IPS DF 19.7 (cell line): ENCODE measurements around the gene RNF17.
A peak's percentile ranks its signal among the peaks of the same experiment; 100 is the strongest.
"Not testable (repeated sequence)": the region's sequence is repeated elsewhere in the genome, so short reads cannot be mapped to it uniquely, and the experiment has no call there.

Experiments
- DNase-seq: peaks from one replicate; pipeline ENCODE4 v3.0.0-alpha.2; 2013; ENCODE audit warnings: low read depth, low spot score

The RNF17 gene, protein sequence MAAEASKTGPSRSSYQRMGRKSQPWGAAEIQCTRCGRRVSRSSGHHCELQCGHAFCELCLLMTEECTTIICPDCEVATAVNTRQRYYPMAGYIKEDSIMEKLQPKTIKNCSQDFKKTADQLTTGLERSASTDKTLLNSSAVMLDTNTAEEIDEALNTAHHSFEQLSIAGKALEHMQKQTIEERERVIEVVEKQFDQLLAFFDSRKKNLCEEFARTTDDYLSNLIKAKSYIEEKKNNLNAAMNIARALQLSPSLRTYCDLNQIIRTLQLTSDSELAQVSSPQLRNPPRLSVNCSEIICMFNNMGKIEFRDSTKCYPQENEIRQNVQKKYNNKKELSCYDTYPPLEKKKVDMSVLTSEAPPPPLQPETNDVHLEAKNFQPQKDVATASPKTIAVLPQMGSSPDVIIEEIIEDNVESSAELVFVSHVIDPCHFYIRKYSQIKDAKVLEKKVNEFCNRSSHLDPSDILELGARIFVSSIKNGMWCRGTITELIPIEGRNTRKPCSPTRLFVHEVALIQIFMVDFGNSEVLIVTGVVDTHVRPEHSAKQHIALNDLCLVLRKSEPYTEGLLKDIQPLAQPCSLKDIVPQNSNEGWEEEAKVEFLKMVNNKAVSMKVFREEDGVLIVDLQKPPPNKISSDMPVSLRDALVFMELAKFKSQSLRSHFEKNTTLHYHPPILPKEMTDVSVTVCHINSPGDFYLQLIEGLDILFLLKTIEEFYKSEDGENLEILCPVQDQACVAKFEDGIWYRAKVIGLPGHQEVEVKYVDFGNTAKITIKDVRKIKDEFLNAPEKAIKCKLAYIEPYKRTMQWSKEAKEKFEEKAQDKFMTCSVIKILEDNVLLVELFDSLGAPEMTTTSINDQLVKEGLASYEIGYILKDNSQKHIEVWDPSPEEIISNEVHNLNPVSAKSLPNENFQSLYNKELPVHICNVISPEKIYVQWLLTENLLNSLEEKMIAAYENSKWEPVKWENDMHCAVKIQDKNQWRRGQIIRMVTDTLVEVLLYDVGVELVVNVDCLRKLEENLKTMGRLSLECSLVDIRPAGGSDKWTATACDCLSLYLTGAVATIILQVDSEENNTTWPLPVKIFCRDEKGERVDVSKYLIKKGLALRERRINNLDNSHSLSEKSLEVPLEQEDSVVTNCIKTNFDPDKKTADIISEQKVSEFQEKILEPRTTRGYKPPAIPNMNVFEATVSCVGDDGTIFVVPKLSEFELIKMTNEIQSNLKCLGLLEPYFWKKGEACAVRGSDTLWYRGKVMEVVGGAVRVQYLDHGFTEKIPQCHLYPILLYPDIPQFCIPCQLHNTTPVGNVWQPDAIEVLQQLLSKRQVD (N-terminal part only)

GRCh38 chr13:24763596-24764275 is at the start of gene RNF17:
Gene RNF17 (plus strand): TSS chr13:24764169. CDS start chr13:24764204, 35 bp downstream.
- no peak for DNase-seq

GRCh38 chr13:24716011-24716410 is 48.0 kb upstream of the RNF17 start:
- DNase-seq: peak; percentile 79

DNA sequence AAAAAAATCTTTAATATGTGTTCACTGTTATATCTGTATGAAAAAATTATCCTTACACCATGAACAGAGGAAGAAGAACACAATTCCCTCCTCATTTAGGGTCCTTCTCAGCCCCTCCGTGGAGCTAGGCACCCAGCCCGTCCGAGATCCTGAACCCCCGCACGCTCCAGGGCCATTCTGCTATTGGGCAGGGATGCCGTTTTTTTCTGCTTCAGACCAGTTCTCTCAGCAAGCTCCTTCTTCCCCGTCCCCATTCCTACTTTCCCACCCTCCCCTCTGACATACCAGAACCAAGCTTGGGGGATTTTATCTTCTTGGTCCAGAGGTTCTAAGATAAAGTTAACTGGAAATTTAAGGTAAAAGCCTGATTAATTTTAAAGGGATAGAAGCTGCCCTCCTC is 47.5 kb upstream of the RNF17 start:
- no peak for DNase-seq

DNA sequence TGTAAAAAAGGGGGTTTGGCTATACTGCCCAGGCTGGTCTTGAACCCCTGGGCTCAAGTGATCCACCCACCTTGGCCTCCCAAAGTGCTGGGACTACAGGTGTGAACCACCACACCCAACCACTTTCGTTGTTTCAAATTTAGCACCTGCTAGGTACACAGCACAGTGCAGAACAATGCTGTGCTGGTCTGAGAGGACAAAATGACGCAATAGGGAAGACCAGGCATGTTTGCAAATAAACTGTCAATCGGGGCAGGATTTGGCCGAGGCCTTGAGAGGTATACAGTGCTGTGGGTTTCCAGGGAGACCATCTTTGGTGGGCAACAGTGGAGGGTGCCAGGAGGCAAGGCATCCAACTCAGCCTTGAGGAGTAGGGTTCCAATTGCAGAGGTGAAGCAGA is 46.8 kb upstream of the RNF17 start:
- DNase-seq: no peak

DNA sequence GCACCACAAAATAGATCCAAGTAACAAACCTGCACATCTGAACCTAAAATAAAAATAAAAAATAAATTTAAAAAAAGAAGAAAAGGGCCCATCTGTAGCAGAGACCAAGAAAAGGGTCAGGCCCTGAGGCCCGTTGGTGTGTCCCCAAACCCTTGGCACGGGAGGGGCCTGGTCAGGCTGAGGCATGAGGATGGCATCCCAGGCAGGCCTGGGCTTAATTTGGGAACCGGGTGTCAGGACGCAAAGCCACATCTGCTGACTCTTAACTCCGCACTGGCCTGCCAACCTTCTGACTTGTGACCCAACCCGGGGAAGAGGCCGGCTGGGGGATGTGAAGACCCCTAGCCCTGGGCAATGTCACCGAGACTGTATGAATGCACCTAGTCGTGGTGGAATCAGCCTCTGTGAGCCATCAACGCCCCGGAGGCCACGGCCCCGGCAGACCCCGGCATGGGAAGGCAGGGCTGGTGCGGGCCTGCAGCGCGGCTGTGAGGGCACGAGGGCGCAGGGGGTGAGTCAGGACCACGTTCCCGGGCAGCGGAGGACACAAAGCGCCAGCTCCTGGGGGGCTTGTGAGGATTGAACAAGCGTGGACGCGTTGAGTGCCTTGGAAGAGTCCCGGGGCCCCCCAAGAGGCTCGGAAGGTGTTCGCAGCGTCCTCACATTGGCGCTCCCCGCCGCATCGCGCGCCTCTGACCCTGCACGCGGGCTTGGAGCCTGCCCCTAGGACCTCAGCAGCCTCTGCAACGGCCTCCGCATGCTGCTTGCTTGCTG is 45.6 kb upstream of the RNF17 start:
- DNase-seq: no peak

GRCh38 chr13:24719139-24719538 is 44.8 kb upstream of the RNF17 start:
- no peak for DNase-seq

DNA sequence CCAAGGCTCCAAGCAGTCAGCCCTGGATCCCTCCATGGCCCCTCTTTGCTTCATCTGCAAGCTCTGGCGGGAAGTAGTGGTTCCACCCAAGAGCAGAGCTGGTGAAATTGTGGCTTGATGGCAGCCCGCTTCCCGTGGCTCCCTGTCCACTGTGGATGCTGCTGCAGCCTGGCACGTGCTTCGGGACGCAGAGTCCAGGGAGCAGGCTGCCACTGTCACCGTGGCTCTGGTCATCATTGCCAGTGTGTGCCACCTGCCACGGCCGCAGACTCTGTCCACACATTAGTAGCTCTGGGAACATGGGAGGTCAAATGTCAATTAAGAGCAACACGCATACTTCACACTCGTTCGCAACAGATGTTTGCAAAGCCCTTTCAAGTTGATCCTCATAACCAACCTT is 40.8 kb upstream of the RNF17 start:
- no peak for DNase-seq

DNA sequence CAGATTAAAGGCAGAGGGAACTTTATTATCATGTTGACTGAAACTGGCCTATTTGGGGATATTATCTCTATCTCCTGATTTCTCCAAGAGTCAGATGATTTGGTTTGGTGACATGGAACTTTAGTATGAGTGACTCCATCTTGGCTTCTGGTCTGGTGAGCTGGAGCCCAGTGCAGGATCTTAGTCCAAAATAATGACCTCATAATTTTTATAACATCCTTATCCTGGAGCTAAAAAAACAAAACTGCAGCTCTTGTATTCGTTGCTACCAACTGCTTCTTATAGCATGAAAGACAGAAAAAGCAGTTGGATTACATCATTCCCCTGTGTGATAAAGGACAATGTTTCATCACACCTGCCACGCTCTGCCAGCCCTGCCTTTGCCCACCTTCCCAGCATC is 39.3 kb upstream of the RNF17 start:
- DNase-seq: no peak

- DNase-seq: no peak
Measured at GRCh38 chr13:24725379-24725778, 38.6 kb upstream of the RNF17 start.

GRCh38 chr13:24727731-24728601 is 36.0 kb upstream of the RNF17 start:
- DNase-seq: no peak

GRCh38 chr13:24730873-24731567 is 32.9 kb upstream of the RNF17 start:
- DNase-seq: not testable (repeated sequence)

GRCh38 chr13:24734950-24735349 is 29.0 kb upstream of the RNF17 start:
- DNase-seq: no peak

DNA sequence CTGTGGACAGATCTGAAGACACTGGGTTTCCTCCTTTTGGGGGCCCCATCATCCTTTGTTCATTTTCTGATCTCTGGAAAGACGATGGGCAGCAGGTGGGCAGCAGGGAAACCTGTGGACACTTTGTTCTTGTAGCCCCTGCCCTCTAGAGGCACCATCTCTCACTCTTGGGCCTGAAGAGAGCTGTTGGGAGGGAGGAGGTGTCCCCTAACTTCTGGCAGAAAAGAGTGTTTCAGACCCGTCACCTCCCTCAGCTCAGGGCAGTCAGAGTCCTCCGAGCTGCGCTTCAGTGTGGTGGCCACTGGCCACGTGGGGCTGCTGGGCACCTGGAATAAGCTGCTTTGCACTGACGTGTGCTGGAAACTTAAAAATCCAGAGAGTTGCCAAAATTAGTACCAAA is 26.9 kb upstream of the RNF17 start:
- no peak for DNase-seq

GRCh38 chr13:24738366-24738847 is 25.6 kb upstream of the RNF17 start:
- no peak for DNase-seq

- DNase-seq: no peak
Measured at GRCh38 chr13:24740014-24740890, 23.7 kb upstream of the RNF17 start.

DNA sequence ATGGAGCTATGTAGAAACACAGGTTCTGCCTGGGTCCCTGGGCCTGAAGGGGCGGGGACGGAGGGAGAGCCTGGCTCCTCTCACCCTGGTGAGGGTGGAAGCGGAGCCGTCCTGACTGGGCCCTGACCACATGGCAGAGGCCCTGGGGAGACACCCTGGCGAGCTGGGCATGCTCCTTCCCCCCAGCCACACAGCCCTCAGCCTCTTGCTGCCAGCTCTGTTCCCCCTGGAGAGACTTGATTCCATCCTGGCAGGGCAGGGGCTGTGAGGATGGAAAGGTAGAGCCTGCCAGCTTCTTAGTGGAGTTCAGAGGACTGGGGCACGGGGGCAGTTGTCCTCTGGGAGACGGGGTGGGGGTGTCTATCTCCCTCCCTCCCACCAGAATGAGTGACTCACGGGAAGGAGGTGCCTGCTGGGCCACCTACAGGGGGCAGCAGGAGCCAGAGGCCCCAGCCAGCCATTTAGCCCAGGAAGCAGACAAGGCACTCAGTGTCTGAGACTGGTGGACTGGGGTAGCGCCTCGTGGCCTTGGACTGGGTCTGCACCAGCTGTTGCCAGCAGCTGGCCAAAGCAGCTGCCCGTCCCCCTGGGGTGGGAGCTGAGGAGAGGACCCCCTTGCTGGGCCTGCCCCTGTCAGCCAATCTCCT is 22.8 kb upstream of the RNF17 start:
- DNase-seq: no peak

- no peak for DNase-seq
Measured at GRCh38 chr13:24741791-24742190, 22.2 kb upstream of the RNF17 start.
